GM12801 (cell line): Measurements from ENCODE around the gene FUT3.

Experiments
- TF ChIP-seq, protein P1 (sequence below): IDR thresholded peaks from one replicate; pipeline ENCODE4 v1.5.1; 2011; ENCODE audit warnings: control low read depth; ENCODE audit not compliant: insufficient read length; ENCODE audit errors: extremely low read depth

The FUT3 gene

DNA sequence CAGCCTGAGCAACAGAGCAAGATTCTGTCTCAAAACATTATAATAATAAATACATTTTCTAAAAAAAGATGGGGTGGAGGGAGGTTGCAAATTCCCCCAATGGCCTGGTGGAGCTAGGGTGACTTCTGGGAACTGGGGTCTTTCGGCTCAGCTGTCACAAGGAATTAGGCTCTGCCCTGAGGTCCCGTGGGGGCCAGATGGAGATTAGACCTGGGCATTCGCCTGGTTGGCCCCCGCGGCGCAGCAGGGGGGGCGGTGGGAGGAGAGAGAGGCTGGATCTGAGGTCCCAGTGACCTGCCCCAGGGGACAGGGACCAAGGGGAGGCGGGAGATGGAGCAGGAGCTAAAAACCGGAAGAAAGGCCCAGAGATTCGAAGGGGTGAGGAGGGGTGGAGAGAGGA, 26.5 kb downstream of the FUT3 start:
- TF ChIP-seq, protein P1, sequence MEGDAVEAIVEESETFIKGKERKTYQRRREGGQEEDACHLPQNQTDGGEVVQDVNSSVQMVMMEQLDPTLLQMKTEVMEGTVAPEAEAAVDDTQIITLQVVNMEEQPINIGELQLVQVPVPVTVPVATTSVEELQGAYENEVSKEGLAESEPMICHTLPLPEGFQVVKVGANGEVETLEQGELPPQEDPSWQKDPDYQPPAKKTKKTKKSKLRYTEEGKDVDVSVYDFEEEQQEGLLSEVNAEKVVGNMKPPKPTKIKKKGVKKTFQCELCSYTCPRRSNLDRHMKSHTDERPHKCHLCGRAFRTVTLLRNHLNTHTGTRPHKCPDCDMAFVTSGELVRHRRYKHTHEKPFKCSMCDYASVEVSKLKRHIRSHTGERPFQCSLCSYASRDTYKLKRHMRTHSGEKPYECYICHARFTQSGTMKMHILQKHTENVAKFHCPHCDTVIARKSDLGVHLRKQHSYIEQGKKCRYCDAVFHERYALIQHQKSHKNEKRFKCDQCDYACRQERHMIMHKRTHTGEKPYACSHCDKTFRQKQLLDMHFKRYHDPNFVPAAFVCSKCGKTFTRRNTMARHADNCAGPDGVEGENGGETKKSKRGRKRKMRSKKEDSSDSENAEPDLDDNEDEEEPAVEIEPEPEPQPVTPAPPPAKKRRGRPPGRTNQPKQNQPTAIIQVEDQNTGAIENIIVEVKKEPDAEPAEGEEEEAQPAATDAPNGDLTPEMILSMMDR = no peak

DNA sequence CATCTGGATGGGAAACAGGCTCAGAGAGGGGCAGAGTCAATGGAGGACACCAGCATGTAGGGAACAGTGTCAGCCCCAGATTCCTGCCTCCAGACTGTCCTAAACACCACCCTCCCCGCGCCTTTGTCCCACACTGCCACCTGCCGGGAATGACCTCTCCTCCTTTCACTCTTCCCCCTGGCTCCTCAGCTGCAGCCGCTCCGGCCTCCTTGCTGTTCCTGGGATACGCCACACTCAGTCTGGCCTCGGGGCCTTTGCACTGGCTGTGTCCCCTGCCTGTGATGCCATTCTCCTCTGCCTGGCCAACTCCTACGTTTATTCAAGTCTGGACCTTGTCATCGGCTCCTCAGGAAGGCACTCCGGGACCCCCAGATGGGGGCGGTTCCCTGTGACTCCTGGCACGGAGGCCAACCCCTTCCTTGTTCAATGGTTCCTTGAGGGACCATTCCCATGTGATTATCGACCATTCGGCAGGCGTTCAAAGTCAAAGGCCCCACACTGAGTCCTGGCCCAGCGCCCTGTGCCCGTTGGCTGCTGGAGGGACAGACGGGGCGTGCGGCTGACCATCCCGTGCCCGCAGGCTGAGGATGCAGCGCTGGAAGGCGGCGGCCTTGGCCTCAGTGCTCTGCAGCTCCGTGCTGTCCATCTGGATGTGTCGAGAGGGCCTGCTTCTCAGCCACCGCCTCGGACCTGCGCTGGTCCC, 27.5 kb downstream of the FUT3 start:
- TF ChIP-seq, protein P1 = no peak

DNA sequence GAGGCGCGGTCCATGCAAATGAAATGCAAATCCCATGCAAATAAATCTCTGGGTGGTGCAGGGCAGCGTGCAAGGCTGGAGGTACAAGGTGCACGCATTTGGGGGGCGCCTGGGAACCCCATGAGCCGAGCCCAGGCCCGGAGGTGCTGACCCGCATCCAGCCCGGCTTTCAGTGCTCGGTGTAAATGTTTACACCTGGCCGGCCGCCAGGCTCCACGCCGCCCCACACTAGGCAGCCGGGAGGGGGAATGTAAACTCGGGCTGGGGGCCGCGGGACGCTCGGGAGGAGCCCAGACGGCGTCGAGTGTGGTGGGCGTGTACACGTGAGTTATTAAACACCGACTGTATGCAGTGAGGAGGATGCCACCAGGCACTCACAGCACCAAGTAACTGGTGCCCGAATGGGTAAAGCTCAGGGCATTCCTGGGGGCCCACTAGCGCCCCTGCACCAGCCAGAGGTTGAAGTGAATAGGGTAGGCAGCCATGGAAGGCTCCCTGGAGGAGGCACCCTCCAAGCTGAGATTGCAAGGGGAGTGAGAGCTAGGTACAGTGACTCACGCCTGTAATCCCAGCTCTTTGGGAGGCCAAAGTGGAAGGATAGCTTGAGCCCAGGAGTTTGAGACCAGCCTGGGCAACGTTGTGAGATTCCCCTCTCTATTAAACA, 28.9 kb downstream of the FUT3 start:
- TF ChIP-seq, protein P1 = no peak

DNA sequence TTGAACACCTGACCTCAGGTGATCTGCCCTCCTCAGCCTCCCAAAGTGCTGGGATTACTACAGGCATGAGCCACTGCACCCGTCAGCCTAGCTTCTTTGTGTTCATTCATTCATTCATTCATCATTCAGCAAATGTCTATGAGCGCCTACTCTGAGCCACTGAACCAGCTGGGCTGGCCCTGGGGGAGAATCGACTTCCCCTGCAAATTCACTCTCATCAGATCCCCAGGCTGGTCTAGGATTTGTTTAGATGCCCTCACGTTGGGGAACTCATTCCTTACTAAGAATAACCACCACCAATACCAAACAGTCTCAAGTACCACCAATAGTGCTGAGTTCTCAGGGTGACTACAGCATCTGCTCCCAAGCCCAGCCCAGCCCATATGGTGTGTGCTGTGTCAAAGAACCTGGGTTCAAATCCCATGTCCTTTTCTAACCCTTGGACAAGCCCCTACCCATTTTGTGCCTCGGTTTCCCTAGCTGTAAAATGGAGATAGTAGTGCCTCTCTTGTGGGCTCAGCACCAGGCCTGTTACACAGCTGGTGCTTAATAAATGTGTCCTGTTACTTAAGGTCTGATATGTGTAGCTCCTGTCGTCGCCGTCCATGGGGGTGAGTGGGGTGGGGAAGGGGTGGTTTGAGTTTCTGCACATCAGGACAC, 29.6 kb downstream of the FUT3 start:
- TF ChIP-seq, protein P1 = no peak

DNA sequence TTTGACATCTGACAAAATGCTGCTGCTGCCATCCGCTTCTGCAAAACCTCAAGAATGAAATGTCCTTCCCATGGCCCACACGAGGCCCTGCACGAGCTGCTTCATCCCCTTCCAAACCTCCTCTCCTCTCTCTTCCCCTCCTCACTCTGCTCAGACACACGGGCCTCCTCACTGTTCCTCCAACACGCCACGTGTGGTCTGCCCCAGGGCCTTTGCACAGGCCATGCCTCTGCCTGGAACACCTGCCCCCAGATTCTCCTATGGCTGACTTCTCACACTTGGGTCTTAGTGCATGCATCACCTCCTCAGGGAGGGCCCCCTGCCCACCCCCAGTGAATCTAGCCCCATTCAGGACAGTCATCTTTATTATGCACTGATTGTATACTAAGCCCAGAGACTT, 30.5 kb downstream of the FUT3 start:
- TF ChIP-seq, protein P1 = no peak

DNA sequence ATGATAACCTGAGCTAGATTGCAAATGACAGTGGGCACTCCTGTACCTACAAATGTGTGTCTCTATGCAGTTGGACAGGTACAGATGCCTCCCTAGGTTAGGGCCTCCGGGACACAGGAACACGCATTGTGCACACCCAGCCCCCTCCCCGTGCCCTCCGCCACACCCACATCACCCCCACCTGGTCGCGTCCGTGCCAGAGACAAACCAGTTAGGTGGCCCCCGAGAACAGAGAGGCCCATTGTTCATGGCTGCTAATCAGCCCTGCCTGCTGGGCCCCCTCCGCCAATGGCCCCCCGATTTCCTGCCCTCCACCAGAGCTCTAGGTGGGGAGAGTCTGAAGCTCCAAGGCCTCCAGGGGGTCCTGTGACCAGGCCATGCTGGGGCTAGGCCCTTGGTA, 32.7 kb downstream of the FUT3 start:
- TF ChIP-seq, protein P1 = no peak

DNA sequence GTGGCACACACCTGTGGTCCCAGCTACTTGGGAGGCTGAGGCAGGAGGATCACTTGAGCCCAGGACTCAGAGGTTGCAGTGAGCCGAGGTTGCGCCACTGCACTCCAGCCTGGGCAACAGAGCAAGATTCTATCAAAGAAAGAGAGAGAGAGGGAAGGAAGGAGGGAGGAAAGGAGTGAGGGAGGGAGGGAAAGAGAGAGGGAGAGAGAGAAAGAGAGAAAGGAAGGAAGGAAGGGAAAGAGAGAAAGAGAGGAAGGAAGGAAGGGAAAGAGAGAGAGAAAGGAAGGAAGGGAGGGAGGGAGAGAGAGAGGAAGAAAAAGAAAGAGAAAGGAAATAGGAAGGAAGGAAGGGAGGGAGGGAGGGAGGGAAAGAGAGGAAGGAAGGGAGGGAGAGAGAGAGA, 34.0 kb downstream of the FUT3 start:
- TF ChIP-seq, protein P1 = no peak
